ENCODE measurements around the gene CNOT4.

- TF ChIP-seq CHD2 (IDR thresholded peaks at IDR 0.05; ENCODE audit: low read length, partially characterized antibody): no peak
- TF ChIP-seq, protein P1, sequence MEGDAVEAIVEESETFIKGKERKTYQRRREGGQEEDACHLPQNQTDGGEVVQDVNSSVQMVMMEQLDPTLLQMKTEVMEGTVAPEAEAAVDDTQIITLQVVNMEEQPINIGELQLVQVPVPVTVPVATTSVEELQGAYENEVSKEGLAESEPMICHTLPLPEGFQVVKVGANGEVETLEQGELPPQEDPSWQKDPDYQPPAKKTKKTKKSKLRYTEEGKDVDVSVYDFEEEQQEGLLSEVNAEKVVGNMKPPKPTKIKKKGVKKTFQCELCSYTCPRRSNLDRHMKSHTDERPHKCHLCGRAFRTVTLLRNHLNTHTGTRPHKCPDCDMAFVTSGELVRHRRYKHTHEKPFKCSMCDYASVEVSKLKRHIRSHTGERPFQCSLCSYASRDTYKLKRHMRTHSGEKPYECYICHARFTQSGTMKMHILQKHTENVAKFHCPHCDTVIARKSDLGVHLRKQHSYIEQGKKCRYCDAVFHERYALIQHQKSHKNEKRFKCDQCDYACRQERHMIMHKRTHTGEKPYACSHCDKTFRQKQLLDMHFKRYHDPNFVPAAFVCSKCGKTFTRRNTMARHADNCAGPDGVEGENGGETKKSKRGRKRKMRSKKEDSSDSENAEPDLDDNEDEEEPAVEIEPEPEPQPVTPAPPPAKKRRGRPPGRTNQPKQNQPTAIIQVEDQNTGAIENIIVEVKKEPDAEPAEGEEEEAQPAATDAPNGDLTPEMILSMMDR (IDR thresholded peaks at IDR 0.05): no peak
- no peak for TF ChIP-seq EP300 (IDR thresholded peaks at IDR 0.05)
These were observed 188.3 kb downstream of the CNOT4 start for GRCh38 chr7:135321556-135321955.
